Lung microvascular endothelial cell (primary cell): Measurements from ENCODE around the gene KIAA1217. TPM values are rescaled to one million over a fixed set of nuclear protein-coding genes. Genes with fewer than 3 reads are reported as not detected.

Experiments used
- DNase-seq, 2 donors: peaks; one replicate each; pipeline versions ENCODE4 v3.0.0 to v3.0.0-alpha.2; 2010; ENCODE audit warnings: low read depth in 2 of 2
- total RNA-seq: library from RNA; depleted of rRNA; stranded (reverse); fragments of >200 nt; gene quantifications from 2 replicates; pipeline ENCODE4 v1.2.1, GENCODE V29; 2014

KIAA1217 gene
- total RNA-seq, 1 donor from 2014 or later: 2.8 TPM

DNA sequence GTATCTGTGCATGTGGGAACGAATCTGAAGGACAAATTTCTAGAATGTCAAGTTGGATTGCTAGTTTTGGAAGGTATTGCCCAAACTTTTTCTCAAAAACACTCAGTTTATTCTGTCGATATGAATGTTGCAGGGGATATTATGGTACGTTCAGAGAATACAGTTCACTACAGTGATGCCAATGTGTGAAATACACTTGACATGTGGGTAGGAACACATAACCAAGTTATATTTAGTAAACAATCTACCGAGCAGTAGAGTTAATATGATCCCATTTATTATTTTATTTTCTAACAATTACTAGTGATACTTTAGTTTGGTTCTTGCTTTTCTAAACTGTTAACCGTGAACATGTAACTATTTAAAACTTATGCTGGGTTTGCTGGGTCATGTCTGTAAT, 37.4 kb downstream of the KIAA1217 start:
- no peak for DNase-seq

- DNase-seq: no peak
These were observed 38.9 kb downstream of the KIAA1217 start for GRCh38 chr10:24247841-24248240.

DNA sequence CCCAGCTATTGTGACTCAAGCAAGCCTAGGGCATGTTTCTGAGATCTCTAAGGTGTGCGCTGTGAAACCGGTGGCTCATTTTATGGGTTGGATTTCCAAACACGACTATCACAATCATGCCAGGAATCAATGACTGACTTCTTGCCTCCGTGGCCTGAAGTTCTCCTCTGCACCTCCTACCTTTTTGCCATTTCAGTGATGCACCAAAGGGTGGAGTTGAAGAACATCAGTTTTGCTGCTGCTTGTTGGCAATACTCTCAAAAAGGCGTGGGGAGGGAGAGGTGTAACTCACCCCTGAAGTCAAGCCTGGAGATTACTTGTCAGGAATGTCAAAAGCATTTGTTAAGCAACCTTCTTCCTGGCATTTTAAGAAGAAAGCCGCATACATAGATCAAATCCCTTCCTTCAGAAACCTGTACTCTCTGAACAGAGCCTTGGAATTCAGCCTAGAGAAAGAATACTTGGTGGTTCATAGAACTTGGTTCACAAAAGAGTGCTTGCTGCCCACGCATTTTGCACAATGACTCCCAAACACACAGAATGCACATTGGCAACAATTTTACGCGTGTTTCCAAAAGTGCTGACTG, 41.0 kb downstream of the KIAA1217 start:
- no peak for DNase-seq

DNA sequence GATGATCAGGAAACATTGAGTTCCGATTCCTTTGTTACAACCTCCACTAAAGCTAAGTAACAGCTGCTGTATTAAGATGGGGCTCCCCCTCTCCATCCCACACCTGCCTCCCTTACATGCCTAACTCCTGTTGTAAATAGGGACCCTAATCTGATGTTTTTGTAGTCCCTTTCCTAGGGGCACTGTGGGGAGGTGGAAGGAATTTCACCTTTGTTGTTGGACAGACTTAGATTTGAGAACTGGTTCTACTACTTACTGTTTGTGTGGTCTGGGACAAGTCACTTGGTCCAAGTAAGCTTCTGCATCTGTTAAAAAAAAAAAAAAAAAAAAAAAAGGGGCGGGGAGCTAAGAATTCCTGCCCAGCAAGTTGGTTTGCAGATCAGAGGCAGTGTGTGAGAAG, 42.6 kb downstream of the KIAA1217 start:
- DNase-seq: no peak

DNA sequence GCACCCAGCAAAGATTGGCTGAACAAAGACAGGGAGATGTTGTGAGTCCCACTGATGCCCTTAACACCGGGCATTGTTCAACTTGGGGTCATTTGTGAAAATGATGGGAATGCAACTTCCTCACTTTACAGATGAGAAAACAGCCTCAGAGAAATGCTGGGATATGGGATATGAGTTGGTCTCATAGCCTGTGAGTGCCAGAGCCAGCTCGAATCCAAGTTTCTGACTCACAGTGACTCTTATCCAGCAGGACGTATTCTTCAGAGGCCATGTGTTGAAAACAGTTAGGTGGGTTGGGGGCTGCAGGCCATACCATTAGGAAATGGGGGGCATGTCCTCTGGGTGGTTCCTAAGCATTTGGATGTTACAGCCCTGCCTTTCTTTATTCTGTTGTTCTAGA, 45.2 kb downstream of the KIAA1217 start:
- DNase-seq: peak in 1 of 2 donors; percentile 24

GRCh38 chr10:24255115-24255880, 46.4 kb downstream of the KIAA1217 start:
- no peak for DNase-seq

GRCh38 chr10:24255881-24256311, 47.0 kb downstream of the KIAA1217 start:
- no peak for DNase-seq

DNA sequence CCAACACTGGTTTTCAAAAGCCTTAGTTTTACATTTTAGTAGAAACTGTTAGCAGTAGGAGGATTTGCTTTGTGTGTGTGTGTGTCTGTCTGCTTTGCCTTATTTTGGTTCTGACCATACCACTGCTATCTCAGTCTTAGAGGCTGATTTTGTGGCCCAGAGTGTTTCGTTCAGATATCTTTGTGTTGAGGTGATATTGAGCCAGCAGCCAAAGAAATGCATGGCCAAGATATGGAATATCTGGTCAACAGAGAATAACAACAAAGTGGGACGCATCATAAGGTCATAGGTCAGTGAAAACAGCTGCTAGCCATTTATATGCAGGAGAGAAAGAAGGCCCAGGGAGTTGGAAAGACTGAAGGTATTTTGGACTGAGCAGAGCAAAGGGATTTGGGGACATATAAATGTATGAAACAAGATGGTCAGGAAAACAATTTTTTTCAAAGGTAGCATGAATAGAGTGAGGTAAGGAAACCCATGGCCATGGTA, 47.7 kb downstream of the KIAA1217 start:
- DNase-seq: no peak

DNA sequence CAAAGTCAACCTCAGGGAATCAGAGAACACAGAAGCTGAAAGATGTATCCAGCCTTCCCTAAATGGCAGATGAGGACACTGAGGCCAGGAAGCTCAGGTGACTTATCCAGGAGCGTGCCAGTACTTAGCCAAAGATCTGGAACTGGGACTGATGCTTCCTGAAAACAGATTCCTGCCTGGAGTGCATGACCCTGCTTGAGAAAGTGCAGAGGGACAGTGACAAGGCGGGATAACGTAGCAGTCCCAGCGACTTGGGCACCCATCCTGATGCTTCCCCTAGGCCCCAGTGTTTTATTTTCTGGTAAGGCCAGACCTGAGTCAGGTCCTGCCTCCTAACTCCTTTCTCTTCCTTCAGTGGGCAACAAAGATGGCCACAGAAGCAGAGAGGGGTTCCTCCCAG, 48.6 kb downstream of the KIAA1217 start:
- DNase-seq: no peak

GRCh38 chr10:24259365-24260130, 50.6 kb downstream of the KIAA1217 start:
- DNase-seq: no peak

- no peak for DNase-seq
These were observed 52.7 kb downstream of the KIAA1217 start for GRCh38 chr10:24261627-24262026.

GRCh38 chr10:24262929-24263590, 54.1 kb downstream of the KIAA1217 start:
- no peak for DNase-seq

GRCh38 chr10:24269476-24269875, 60.5 kb downstream of the KIAA1217 start:
- DNase-seq: no peak

DNA sequence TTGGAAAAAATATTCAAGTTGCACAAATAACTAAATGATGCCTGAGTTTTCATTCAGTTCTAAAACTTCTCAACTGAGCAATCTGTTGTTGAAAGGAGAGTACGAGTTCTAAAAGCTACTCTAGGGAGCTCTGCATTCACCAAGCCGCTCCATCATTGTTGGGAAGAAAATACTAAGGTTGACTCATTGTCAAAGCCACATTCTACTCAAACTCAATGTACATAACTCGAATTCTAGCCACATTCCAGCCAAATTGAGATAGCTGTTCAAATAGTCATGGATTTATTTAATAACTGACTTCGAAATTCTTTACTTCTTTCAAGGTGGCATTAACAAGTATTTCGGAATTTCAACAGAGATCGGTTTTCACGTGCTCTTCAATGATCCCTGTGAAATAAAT, 63.4 kb downstream of the KIAA1217 start:
- DNase-seq: no peak

- no peak for DNase-seq
These were observed 68.3 kb downstream of the KIAA1217 start for GRCh38 chr10:24277277-24277676.

DNA sequence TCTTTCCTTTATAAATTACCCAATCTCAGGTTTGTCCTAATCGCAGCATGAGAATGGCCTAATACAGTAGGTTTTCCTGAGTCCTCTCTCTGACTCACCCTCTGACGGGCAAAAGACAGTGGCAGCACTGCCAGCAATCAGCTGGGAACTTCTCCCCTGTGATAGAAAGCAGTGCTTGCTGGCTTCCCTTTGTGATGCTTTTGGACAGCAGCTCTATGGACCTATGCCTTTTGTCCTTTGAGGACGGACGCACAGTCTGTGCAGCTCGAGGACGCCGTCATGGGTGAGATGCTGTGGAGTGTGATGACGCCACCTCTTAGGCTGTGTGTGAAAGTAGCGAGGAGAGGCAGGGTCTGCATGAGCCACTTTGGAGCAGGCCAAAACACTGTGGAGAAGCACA, 68.8 kb downstream of the KIAA1217 start:
- DNase-seq: no peak

- DNase-seq: no peak
These were observed 69.4 kb downstream of the KIAA1217 start for GRCh38 chr10:24278176-24278889.

DNA sequence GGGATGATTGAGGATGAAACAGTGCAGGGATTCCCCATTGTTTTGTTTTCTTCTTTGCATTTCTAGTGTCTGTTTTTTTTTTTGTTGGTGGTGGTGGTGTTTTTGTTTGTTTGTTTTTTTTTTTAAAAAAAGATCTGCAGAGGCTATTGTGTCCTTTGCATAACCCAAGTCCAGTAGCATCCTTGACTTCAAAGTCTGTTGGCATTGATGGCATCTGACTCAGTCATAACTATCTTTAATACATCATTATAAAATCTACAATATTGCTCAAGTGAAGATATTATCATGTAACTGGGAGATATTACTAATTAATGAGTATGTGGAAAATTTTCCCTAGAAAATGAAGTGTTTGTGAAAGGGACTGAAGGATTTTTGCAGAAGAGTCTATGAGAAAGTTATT, 70.2 kb downstream of the KIAA1217 start:
- DNase-seq: no peak

- DNase-seq: no peak
These were observed 78.7 kb downstream of the KIAA1217 start for GRCh38 chr10:24287559-24288195.

- no peak for DNase-seq
These were observed 79.6 kb downstream of the KIAA1217 start for GRCh38 chr10:24288581-24288980.

DNA sequence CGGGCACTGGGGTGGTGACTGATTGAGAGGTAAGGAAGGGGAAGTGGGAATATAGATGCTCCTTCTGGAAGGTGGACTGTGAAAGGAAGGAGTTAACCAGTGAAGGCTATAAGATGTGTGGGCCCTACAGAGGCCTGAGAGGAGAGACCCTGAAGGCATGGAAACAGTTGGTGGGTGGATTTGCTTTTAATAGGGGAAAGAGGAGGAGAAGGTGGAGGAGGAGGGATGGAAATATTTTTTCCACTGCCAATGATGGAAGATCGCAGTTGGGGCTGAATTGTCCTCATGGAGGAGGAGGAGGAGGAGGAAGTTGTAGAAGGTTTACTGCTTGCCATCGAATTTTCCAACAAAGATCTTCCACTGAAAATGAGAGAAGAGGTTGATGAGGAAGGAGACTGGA, 80.3 kb downstream of the KIAA1217 start:
- DNase-seq: no peak
